Colon (tissue), 2 donors: ENCODE measurements around the gene TMEM86B.

Experiments
- FAIRE-seq: peaks from 2 replicates; lab custom pipeline; 2012; peaks lifted over from hg19 to GRCh38; lab: Jason Lieb, UNC
- donor health status: control.
- donor health status: control.

TMEM86B gene

GRCh38 chr19:55228403-55229031 is at the start of gene TMEM86B:
TMEM86B (minus strand) TSS chr19:55228763; CDS start chr19:55228741, 22 bp downstream.
- no peak for FAIRE-seq

GRCh38 chr19:55277494-55277893 is 48.9 kb upstream of the TMEM86B start:
- no peak for FAIRE-seq

GRCh38 chr19:55276720-55277430 is 48.3 kb upstream of the TMEM86B start:
- FAIRE-seq: no peak

GRCh38 chr19:55275851-55276719 is 47.5 kb upstream of the TMEM86B start:
- FAIRE-seq: no peak

GRCh38 chr19:55273978-55274707 is 45.6 kb upstream of the TMEM86B start:
- FAIRE-seq: no peak

- FAIRE-seq: no peak
Measured at GRCh38 chr19:55272142-55272541, 43.6 kb upstream of the TMEM86B start.

- FAIRE-seq: no peak
Measured at GRCh38 chr19:55270172-55270942, 41.8 kb upstream of the TMEM86B start.

- no peak for FAIRE-seq
Measured at GRCh38 chr19:55269299-55269698, 40.7 kb upstream of the TMEM86B start.

- FAIRE-seq: no peak
Measured at GRCh38 chr19:55266840-55267239, 38.3 kb upstream of the TMEM86B start.

GRCh38 chr19:55266404-55266803 is 37.8 kb upstream of the TMEM86B start:
- FAIRE-seq: no peak

- FAIRE-seq: no peak
Measured at GRCh38 chr19:55265723-55266386, 37.3 kb upstream of the TMEM86B start.

- no peak for FAIRE-seq
Measured at GRCh38 chr19:55265173-55265572, 36.6 kb upstream of the TMEM86B start.

GRCh38 chr19:55264531-55264930 is 36.0 kb upstream of the TMEM86B start:
- no peak for FAIRE-seq

GRCh38 chr19:55262359-55262758 is 33.8 kb upstream of the TMEM86B start:
- no peak for FAIRE-seq

- FAIRE-seq: no peak
Measured at GRCh38 chr19:55261671-55262126, 33.1 kb upstream of the TMEM86B start.

GRCh38 chr19:55259540-55260210 is 31.1 kb upstream of the TMEM86B start:
- no peak for FAIRE-seq

GRCh38 chr19:55258828-55259539 is 30.4 kb upstream of the TMEM86B start, which contains the start of gene PPP6R1:
PPP6R1 (minus strand) TSS chr19:55259017; CDS start chr19:55247103, 11,914 bp downstream.
- FAIRE-seq: no peak

GRCh38 chr19:55258476-55258827 is 29.9 kb upstream of the TMEM86B start:
- no peak for FAIRE-seq
